Dedifferentiated amniotic fluid mesenchymal stem cell (primary cell): ENCODE data around the gene SLC19A1.

Experiments
- DNase-seq: peaks from one replicate; pipeline ENCODE4 v3.0.0-alpha.2; 2016; ENCODE audit errors: extremely low spot score

SLC19A1 gene

GRCh38 chr21:45454926-45455673 lies 87.1 kb downstream of the SLC19A1 start:
- DNase-seq: no peak

GRCh38 chr21:45454060-45454925 lies 87.9 kb downstream of the SLC19A1 start:
- DNase-seq: no peak

GRCh38 chr21:45453308-45453950 lies 88.8 kb downstream of the SLC19A1 start:
- no peak for DNase-seq

- no peak for DNase-seq
Measured at GRCh38 chr21:45452696-45453307, 89.4 kb downstream of the SLC19A1 start.

- no peak for DNase-seq
Measured at GRCh38 chr21:45451771-45452182, 90.5 kb downstream of the SLC19A1 start.

- DNase-seq: no peak
Measured at GRCh38 chr21:45451091-45451740, 91.0 kb downstream of the SLC19A1 start.

GRCh38 chr21:45450423-45451090 lies 91.7 kb downstream of the SLC19A1 start:
- DNase-seq: no peak

- no peak for DNase-seq
Measured at GRCh38 chr21:45449658-45450422, 92.4 kb downstream of the SLC19A1 start.

GRCh38 chr21:45448810-45449657 lies 93.2 kb downstream of the SLC19A1 start:
- no peak for DNase-seq

- DNase-seq: no peak
Measured at GRCh38 chr21:45448283-45448809, 93.9 kb downstream of the SLC19A1 start.
